MM.1S (cell line): Measurements from ENCODE around the gene BEND6.

Experiments used
- CTCF ChIP-seq: fragments of 300-600 bp; sonication (generic); IDR thresholded peaks from 2 replicates; pipeline ENCODE4 v1.5.1; 2016; ENCODE audit warnings: antibody characterized with exemption, low read length, mixed read lengths
- EZH2phosphoT487 ChIP-seq: fragments of 300-600 bp; sonication (generic); IDR thresholded peaks from 2 replicates; pipeline ENCODE4 v1.6.1; 2018; ENCODE audit warnings: antibody characterized with exemption, low read length

GRCh38 chr6:56984884-56985283 lies 30.0 kb downstream of the BEND6 start:
- TF ChIP-seq CTCF (no peak), EZH2phosphoT487 (no peak)
